Measurements from ENCODE around the gene CEMIP2. TPM values are rescaled to one million over a fixed set of nuclear protein-coding genes. Genes with fewer than 3 reads are reported as not detected.
"Not testable (repeated sequence)": the region's sequence is repeated elsewhere in the genome, so short reads cannot be mapped to it uniquely, and the experiment has no call there.

The CEMIP2 gene, protein sequence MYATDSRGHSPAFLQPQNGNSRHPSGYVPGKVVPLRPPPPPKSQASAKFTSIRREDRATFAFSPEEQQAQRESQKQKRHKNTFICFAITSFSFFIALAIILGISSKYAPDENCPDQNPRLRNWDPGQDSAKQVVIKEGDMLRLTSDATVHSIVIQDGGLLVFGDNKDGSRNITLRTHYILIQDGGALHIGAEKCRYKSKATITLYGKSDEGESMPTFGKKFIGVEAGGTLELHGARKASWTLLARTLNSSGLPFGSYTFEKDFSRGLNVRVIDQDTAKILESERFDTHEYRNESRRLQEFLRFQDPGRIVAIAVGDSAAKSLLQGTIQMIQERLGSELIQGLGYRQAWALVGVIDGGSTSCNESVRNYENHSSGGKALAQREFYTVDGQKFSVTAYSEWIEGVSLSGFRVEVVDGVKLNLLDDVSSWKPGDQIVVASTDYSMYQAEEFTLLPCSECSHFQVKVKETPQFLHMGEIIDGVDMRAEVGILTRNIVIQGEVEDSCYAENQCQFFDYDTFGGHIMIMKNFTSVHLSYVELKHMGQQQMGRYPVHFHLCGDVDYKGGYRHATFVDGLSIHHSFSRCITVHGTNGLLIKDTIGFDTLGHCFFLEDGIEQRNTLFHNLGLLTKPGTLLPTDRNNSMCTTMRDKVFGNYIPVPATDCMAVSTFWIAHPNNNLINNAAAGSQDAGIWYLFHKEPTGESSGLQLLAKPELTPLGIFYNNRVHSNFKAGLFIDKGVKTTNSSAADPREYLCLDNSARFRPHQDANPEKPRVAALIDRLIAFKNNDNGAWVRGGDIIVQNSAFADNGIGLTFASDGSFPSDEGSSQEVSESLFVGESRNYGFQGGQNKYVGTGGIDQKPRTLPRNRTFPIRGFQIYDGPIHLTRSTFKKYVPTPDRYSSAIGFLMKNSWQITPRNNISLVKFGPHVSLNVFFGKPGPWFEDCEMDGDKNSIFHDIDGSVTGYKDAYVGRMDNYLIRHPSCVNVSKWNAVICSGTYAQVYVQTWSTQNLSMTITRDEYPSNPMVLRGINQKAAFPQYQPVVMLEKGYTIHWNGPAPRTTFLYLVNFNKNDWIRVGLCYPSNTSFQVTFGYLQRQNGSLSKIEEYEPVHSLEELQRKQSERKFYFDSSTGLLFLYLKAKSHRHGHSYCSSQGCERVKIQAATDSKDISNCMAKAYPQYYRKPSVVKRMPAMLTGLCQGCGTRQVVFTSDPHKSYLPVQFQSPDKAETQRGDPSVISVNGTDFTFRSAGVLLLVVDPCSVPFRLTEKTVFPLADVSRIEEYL (N-terminal part only)
- 14.6 and 15.2 TPM in 2 replicates for total RNA-seq (2014; rRNA removed; shearing (Covaris generic))
- polyA plus RNA-seq (2015; cell fraction: cytosol; rRNA removed): 18.3 and 21.9 TPM in 2 replicates
- polyA plus RNA-seq (2015; cell fraction: nucleus; rRNA removed): 44.3 and 46.6 TPM in 2 replicates

DNA sequence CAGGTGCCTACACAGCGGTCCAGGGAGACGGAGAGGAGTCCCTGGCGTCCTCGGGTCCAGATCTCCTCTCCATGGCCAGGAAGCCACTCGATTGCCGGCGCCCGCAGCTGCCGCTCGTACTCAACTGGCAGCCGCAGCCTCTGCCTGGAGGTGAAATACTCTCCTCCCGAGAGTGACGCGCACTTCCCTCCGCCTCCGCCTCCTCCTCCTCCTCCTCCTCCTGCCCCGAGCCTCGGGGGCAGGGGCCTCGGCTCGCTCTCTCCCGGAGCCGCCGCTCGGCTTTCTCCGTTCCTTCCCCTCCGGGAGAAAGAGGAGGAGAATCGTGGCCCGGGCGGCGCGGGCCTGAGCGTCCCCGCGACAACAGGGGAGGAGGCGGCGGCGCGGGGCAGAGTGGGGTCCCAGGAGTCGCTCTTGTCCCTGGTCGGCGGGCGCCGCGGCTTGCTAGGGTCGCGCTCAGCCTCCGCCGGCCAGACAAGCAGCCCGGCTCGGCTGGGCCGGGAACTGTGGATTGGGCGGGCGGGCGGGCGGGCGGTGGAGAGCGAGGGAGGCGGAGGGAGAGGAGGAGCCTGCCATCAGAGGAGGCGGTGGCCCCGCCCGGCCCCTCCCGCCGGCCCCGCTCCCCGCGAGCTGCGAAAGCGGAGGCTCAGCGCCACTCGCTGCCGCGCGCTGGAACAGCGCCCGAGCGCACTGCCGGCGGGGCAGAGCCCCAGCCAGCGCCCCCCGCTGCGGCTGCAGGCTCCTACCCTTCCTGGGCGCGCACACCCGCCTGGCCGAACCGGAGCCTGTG is at the start of gene CEMIP2:
CEMIP2 (minus strand) TSS at position 126 of the 787 bp plus-strand sequence. CDS start 18,140 bp downstream, outside the sequence.
- peak; percentile 88 for DNase-seq (ENCODE audit: low read depth)

DNA sequence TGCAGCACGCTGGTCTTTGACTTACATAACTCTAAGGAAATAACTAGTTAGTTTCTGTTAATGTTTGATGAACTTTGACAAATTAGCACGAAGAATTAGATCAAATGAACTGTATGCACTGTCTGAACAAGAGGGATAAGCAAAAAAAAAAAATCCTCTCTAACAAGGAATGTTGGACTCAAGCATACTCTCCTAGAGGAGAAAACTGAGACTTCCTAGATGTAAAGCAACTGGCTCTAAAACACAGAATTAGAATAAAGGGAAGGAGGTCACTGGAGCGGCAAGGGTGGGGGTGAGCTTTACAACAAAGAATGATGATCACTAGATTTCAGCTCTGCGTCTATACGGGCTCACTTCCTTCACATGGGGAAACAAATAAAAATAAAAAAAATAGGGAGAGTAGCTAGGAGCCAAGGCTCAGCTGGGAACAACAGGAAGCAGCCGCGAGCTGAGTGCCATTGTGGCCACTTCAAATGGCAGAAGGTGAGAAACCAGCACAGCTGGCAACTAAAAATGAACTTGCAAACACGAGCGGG is 48.7 kb upstream of the CEMIP2 start:
- no peak for DNase-seq (ENCODE audit: low read depth)

DNA sequence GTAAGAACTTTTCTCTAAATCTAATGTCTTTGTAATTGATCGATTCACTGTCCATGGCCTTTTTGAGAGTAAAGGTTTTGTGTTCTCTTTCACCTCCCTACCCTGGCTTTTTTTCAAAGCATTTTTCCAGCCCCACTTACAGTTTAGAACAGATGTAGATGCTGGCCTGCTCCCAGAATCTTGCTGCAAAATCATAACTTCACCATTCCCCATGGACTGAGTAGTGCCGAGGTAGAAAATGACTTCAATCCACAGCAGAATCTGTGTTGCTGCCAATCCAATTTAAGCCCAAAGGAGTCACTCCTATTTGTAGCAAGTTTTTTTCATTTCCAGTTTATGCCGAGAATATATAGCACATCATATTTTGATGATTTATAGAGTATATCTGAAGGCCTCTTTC is 46.5 kb upstream of the CEMIP2 start:
- no peak for DNase-seq (ENCODE audit: low read depth)

DNA sequence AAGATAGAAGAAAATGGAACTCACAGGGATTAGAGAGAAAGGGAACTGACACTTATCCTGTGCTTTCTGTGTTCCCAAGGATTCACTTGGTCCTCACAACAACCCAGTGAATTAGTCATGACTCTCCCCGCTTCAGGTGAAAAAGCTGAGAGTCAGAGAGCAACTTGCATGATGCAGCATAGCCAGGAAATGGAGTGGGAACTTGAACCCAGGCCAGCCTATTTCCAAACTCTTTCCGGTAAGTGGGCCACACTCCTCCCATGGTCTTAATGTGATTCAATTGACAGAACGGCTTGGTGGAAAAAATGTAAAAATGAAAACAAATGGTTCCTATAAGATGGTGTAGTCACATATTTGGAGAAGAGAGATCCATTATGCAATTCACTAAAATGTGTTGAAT is 45.9 kb upstream of the CEMIP2 start:
- DNase-seq (ENCODE audit: low read depth): no peak

DNA sequence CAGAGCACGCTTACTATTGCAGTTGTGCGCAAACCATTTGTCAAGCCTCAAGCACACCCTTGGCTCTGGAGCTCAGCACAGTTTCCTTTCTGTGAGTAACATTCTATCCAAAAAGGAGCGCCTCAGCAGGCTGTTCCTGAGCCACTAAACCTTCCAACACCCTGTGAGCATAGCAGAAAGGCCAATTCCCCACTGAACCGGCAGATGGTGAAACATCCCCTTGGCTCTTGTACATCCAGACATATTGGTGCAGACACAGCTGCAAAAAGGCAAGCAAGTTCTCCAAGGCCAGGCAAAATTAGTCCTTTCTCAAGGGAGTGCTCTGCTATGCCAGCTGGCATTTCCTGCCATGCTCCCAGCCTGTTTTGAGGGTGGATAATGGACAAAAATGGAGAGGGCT is 44.1 kb upstream of the CEMIP2 start:
- no peak for DNase-seq (ENCODE audit: low read depth)

DNA sequence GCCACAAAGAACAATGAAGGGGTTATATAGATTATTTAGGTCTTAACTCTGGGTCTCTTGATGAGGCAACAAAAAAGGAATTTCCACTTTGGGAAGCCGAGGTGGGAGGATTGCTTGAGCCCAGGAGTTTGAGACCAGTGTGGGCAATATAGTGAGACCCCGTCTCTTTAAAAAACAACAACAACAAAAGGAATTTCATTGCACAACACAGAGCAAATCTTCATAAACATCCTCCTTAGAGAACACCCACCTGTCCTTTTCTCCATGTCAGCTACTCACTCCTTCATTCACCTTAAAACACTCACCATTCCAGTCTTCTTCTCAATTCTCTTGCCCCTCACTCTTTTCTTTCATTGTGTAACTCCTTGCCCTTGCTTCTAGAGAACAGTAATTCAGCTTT is 39.8 kb upstream of the CEMIP2 start:
- no peak for DNase-seq (ENCODE audit: low read depth)

DNA sequence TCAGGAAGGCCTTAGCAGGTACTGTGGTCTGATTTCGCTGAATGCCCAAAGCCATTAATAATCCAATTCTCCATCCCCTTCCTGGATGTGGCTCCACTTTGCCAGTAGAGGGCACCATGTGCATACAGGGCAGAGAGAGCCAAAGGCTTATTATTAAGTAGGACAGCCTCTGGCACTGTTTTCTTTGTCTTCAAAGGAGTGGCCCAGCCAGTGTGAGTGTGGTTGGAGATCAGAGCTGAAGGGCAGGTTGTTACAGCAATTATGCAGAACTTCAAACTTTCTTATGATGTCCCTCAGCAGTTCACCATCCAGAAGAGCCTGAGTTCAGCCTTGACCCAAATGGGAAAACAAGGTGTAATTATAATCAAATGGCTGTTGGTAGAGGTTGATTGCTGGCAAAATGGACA is 38.6 kb upstream of the CEMIP2 start:
- DNase-seq (ENCODE audit: low read depth): peak; percentile 57

DNA sequence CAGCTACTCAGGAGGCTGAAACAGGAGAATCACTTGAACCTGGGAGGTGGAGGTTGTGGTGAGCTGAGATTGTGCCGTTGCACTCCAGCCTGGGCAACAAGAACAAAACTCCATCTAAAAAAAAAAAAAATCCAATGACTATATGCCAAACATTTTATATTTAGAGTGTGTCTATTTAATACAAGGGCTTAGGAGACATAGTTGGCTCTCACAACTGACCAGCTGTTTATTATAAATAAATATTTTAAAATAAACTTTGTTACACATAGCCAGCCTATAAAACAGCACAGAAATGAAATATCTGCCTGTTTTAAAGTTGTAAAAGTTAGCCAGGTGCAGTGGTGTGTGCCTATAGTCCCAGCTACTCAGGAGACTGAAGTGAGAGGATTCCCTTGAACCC is 36.8 kb upstream of the CEMIP2 start:
- DNase-seq (ENCODE audit: low read depth): not testable (repeated sequence)

DNA sequence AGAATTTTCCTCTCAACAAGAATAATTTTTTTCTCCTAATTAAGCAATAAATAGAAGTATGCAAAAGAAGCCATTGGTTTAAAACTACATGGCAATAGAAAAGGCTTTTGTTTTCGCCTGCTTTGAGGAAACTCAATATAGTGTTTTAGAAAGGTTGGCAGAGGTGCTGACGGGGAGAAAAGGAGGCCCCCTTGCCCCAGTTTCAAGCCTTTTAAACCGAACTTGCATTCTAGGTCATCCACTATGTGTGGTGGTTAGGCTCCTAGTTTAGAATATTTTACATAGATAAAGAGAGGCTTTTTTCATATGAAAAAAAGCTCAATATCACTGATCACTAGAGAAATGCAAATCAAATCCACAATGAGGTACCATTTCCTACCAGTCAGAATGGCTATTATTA is 33.5 kb upstream of the CEMIP2 start:
- no peak for DNase-seq (ENCODE audit: low read depth)

DNA sequence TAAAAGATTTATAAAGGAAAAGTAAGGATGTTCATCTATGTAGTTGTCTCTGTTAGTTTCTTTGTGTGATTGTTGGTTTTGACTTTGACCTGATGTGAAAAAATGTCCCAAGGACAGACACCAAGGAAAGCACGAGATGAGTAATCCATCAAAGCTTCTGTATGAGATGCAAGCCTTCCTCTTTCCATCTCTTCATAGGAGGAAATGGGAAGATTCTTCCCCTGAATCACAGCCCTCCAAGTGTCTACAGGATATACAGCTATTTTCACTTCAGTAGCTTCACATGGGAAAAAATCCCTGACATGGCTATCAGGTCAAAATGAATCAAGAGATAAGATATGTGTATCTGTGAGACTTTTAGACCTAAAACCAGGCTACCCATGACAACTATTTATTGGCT is 29.0 kb upstream of the CEMIP2 start:
- peak; percentile 16 for DNase-seq (ENCODE audit: low read depth)

DNA sequence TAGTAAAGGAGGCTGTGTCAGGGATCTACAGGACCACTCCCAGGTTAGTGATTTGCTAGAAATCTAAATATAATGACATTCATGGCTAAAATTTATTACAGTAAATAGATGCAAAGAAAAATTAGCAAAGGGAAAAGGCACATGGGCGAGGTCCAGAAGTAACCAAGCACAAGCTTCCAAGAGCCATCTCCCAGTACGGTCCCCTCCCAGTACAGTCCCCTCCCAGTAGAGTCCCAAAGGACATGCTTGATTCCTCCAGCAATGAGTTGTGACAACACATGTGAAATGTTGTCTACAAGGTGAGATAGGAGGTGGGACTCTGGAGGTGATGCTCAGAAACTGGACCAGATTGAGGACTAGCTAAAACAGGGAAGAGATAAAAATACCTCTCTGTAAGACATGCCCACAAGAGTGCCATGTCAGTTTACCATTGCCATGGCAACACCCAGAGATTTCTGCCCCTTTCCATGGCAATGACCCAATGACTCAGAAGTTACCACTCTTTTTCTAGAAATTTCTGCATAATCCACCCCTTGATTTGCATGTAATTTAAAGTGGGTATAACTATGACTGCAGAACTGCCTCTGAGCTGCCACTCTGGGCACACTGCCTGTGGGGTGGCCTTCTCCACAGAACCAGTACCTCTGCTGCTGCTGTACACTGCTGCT is 27.9 kb upstream of the CEMIP2 start:
- DNase-seq (ENCODE audit: low read depth): no peak

DNA sequence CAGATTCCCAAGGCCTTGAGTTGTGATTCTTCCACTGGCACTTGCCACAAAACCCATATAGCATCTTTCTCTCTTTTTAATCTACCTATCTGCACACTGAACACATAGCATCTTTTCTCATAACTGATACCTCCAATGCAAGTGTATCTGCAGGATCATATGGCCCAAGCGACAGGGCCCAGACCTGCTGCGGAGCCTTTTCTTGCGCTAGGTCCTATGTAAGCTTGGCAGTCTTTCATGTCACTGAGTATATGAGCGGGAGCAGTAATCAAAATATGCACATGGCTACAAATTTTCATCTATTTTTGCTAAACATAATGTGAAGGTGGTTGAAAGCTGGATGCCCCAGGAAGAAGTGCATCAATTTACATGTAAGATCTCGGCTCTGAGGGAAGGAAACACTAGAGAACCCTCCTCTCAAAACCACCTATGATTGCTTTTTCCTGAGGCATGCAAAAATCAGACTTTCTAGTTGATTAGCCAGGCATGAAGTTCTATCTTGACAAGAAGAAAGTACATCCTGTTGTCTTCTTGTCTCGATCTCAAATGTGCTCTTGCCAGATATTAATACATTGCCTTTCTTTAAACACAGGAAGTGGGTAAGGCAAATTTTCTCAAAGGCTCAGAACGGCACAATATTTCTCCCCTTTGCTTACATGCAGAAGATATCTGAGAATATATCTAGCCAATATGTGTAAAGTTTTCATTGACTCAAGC is 26.9 kb upstream of the CEMIP2 start:
- no peak for DNase-seq (ENCODE audit: low read depth)

DNA sequence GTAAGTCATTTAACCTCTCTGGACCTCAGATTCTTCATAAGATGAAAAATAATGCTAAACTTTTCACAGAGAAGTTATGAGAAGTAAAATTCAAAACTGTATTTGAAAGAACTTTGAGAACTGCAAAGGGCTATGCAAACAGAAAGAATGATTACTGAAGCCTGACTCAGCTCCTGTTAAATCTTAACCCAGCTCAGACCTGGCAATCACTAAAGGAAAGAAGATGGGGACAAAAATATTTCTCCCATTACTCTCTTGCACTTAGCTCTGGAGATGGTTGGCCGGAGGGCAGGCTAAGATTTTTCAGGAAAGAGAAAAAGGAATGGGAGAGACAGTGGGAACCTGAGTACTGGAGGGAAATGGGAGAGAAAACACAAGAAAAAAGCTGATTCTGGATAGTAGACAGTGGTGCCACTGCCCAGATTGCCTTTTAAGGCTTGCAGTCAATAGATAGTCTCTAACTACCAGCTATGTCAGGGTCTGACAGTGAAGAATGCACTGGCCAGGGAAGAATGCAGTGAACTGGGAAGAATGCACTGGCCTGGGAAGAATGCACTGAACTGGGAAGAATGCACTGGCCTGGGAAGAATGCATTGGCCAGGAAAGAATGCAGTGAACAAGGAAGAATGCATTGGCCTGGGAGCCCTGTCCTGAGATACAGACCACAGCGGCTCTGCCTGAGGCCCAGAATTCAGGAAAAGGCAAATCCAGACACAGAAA is 25.2 kb upstream of the CEMIP2 start:
- DNase-seq (ENCODE audit: low read depth): peak; percentile 46

DNA sequence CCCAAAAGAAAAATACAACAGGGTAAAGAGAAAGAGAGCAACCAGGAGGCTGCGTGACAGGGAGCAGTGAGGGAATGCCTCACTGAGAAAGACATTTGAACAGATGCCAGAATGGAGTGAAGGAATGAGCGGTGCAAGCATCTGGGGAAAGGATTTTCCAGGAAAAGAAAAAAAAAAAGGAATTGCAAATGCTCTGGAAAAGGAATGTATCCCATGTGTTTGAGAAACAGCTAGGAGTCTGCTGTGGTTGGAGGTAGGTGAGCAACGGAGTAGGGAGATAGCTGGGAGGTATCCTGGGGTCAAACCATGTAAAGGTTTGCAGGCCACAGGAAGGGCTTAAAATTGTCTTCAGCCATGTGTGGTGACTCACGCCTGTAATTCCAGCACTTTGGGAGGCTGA is 23.6 kb upstream of the CEMIP2 start:
- peak; percentile 39 for DNase-seq (ENCODE audit: low read depth)

DNA sequence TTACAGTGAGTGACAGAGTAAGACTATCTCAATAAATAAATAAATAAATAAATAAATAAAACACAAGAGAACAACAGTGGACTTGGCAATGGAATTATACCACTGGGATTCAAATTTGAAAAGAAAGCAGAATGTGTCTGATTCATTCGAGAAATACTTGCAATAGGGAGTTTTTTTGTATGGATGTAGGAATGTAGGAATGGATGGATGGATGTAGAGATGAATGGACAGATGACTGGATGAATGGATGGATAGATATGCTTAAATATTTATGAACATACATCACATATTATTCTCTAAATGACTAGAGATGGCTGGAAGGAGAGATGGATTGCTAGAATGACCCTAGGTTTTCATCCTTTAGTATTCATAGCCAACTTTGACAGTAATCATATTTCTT is 22.0 kb upstream of the CEMIP2 start:
- DNase-seq (ENCODE audit: low read depth): no peak

DNA sequence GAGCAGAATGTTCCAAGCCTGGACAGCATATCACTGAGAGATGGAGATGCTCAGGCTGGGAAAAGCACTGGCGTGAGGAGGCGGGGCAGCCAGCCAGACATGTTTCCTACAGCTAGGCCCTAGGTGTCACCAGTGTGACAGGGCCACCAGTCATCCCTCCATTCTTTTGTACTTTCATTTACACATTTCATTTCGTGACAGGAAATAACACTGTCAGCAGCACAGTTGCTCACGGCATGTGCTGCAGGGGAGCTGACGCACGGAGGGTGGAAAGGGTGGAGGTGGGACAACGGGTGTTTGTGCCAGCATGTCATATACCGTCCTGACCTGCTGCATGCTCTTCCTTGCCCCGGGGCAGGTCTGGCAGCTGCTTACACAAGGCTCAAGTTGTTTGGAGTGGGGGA is 14.8 kb upstream of the CEMIP2 start:
- no peak for DNase-seq (ENCODE audit: low read depth)

DNA sequence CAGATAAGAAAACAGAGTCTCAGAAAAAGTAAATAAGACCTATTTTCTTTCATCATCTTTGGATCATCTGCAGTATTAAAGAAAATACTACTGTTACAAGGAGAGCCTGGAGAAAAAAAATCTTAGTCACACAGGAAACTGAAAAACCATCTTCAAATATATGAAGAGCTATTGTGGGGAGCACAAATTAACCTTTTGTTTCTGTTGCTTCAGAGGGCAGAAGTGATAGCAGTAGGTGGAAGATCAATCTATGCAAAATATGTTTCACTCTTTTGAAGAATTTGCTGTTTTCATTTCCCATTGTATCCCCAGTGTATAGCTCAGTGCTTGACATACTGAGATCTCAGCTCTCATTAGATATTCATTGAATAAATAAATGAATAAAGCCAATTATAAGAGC is 13.1 kb upstream of the CEMIP2 start:
- no peak for DNase-seq (ENCODE audit: low read depth)

DNA sequence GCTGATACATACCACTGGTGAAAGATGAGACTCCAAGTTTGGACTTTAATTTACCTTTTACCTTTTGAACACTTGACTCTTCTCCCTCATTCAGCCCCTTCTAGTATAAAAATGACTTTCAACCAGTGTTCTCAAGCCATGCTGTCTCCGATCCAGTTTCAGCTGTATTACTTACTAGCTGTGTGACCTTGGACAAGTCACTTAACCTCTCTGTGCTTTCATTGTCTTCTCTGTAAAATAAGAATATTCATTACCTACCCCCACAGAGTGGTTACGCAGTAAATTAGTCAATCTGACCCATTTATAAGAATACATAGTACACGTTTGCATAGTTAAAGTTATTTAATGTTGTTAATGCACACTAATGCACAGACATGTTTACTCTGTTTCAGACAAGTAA is 12.6 kb upstream of the CEMIP2 start:
- no peak for DNase-seq (ENCODE audit: low read depth)
